Measurements from ENCODE around the gene ENG. TPM values are rescaled to one million over a fixed set of nuclear protein-coding genes. Genes with fewer than 3 reads are reported as not detected.

The ENG gene
- total and polyA plus RNA-seq, 2 of the 8 experiments (the other 6 are each of a cell fraction or from before 2014, with no cell fraction given) = 1.8 to 4.4 TPM

DNA sequence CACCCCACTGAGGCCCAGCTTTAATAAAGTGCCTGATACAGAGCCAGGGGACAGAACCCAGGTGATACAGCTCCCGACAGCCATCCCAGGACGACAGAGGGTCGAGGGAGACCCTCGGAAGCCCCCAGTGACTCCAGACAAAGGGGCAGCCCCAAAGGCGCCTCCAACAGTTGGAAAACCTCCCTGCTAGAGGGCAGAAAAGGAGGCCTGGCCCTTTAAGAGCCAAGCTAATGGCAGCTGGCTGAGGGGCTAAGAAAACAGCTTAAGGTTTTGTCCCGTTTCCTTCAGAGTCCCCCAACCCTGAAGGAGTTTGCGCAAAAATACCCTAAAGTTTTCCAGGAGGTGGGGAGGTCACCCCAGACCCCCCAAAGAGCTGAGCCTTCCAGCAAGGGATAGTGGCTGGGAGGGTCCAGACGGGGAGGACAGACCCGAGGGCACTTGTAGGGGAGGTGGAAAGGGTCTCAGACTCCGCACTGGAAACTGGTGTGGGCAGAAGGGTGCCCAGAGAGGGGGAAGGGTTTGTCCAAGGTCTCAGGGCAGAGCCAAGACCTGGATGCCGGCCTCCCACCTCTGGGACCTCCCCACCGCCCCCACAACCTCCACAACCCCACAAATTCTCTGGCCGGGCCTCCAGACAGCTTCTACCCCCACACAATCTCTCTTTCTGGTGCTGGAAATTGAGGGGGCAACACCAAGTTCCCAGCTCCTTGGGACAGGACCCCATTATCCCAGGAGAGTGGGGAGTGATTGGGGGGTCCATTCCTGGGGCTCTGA, 31.2 kb upstream of the ENG start:
- FAIRE-seq (no peak), DNase-seq (ENCODE audit: low read depth in 1 of 2, low spot score in 2 of 2) (no peak)
- no peak for TF ChIP-seq TCF12 (IDR thresholded peaks at IDR 0.05; ENCODE audit: low read depth, low read length)
- TF ChIP-seq, protein P1, sequence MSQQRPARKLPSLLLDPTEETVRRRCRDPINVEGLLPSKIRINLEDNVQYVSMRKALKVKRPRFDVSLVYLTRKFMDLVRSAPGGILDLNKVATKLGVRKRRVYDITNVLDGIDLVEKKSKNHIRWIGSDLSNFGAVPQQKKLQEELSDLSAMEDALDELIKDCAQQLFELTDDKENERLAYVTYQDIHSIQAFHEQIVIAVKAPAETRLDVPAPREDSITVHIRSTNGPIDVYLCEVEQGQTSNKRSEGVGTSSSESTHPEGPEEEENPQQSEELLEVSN (IDR thresholded peaks at IDR 0.05) = no peak
- no peak for TF ChIP-seq SAP30 (IDR thresholded peaks at IDR 0.05; ENCODE audit: insufficient read depth, insufficient replicate concordance, low read length)
- TF ChIP-seq, protein P2, sequence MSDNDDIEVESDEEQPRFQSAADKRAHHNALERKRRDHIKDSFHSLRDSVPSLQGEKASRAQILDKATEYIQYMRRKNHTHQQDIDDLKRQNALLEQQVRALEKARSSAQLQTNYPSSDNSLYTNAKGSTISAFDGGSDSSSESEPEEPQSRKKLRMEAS (IDR thresholded peaks at IDR 0.05) = no peak
- TF ChIP-seq KDM4A (IDR thresholded peaks at IDR 0.05; ENCODE audit: low read depth, low read length, severe bottlenecking) = no peak
- no peak for TF ChIP-seq FOSL1 (IDR thresholded peaks at IDR 0.05; ENCODE audit: insufficient read depth, low read depth, low read length)
- no peak for TF ChIP-seq BACH1 (IDR thresholded peaks at IDR 0.05; ENCODE audit: low read length)
- TF ChIP-seq RNF2 (IDR thresholded peaks at IDR 0.05; ENCODE audit: borderline replicate concordance, low read depth, low read length, missing control alignments, poor library complexity, severe bottlenecking) = no peak
- no peak for TF ChIP-seq BCL11A (IDR thresholded peaks at IDR 0.05; ENCODE audit: low read depth in 2 of 2, low read length in 2 of 2)
- TF ChIP-seq POLR2AphosphoS5 (IDR thresholded peaks at IDR 0.05; ENCODE audit: low read depth, low read length) = no peak
- TF ChIP-seq TAF1 (IDR thresholded peaks at IDR 0.05; ENCODE audit: low read depth, low read length) = no peak

More for the DNA sequence above, 31.2 kb upstream of the ENG start:
- 78% methylated on average over 13 of the region's 13 CpGs; no CpG with 5 or more reads in 1 of the 2 experiments for WGBS, 2 experiments (ENCODE audit: extremely low coverage in 1 of 2, insufficient coverage in 1 of 2, insufficient read length in 1 of 2, insufficient replicate concordance in 2 of 2, low coverage in 1 of 2, low lambda C conversion rate in 2 of 2, missing lambda C conversion rate in 1 of 2)
- H3K36me3 ChIP-seq (ENCODE audit: control insufficient read depth in 2 of 4, insufficient read depth in 4 of 4, low read length in 3 of 4) = peaks cover 4 to 19% (median 14%) of the 10 kb centered on the region in 4 experiments; a peak in 5 of 8 replicates
- no peak overlapping the region for H4K91ac ChIP-seq (replicated peaks; ENCODE audit: insufficient read length, low read length)
- H3K79me1 ChIP-seq (ENCODE audit: low read depth, low read length) = no peaks in the 10 kb centered on the region
- H3K23me2 ChIP-seq (ENCODE audit: low read depth, low read length) = no peaks in the 10 kb centered on the region
- H2BK20ac ChIP-seq (ENCODE audit: low read length) = no peak overlapping the region
- ChIA-PET CTCF (ENCODE audit: partially characterized antibody) (interaction anchor here (0.7 to 2.2 kb wide), 13 partner anchors 10 to 283 kb away, joined by 3 to 10 read pairs (median 5); partner anchors contain the start of genes ST6GALNAC4 and TOR2A), POLR2A (ENCODE audit: partially characterized antibody) (interaction anchor here (0.6 to 8.6 kb wide), 11 partner anchors 10 to 181 kb away, joined by 3 to 91 read pairs (median 4); partner anchors contain the start of genes PIP5KL1, ST6GALNAC4 and ST6GALNAC6)
- no peak overlapping the region for H3K4me3 ChIP-seq (ENCODE audit: extremely low read depth in 1 of 4, insufficient read depth in 2 of 4, low read depth in 3 of 4, low read length in 4 of 4)
- H2AFZ ChIP-seq (ENCODE audit: low read length) = no peak overlapping the region
- H3K27ac ChIP-seq (ENCODE audit: low read depth, low read length) = no peak overlapping the region
- no peak overlapping the region; the same call in 1 of the 2 replicates for H4K8ac ChIP-seq (ENCODE audit: extremely low read depth, insufficient read depth, low read length)
- no peak overlapping the region for H2AK5ac ChIP-seq (ENCODE audit: low read depth, low read length)
- no peak overlapping the region for H3K4ac ChIP-seq (replicated peaks; ENCODE audit: insufficient read length, low read depth, low read length)
- H2BK120ac ChIP-seq (replicated peaks; ENCODE audit: low read depth, low read length) = no peak overlapping the region
- peaks cover 0 to 3% of the 10 kb centered on the region in 2 experiments for H4K20me1 ChIP-seq (replicated peaks in 1 of 2; ENCODE audit: control insufficient read depth in 1 of 2, insufficient read depth in 2 of 2, low read length in 2 of 2)
- no peaks in the 10 kb centered on the region for H3K79me2 ChIP-seq (ENCODE audit: control insufficient read depth in 1 of 2, insufficient read depth in 2 of 2, low read length in 2 of 2)
- H3K4me1 ChIP-seq (replicated peaks in 1 of 4; ENCODE audit: control insufficient read depth in 3 of 4, insufficient read depth in 4 of 4, low read length in 3 of 4) = no peaks in the 10 kb centered on the region; a peak in 3 of 7 replicates
- no peak overlapping the region for H4K5ac ChIP-seq (ENCODE audit: insufficient read length, low read depth, low read length)
- no peak overlapping the region for H2BK12ac ChIP-seq (ENCODE audit: low read depth, low read length)
- H3K56ac ChIP-seq (replicated peaks; ENCODE audit: insufficient read length, low read depth, low read length) = no peak overlapping the region
- no peaks in the 10 kb centered on the region for H3K9me3 ChIP-seq (ENCODE audit: insufficient read depth in 2 of 2, low read depth in 1 of 2, low read length in 1 of 2)
- H3K4me2 ChIP-seq (ENCODE audit: insufficient read depth in 1 of 2, low read depth in 2 of 2, low read length in 2 of 2) = no peak overlapping the region
- no peak overlapping the region for H3K14ac ChIP-seq (ENCODE audit: insufficient read length)
- H3K18ac ChIP-seq (ENCODE audit: extremely low read depth, low read length) = no peak overlapping the region
- H3K27me3 ChIP-seq (replicated peaks in 1 of 4; ENCODE audit: control insufficient read depth in 3 of 4, extremely low read depth in 1 of 4, insufficient read depth in 3 of 4, low read length in 3 of 4) = no peaks in the 10 kb centered on the region
- no peak overlapping the region for H3K23ac ChIP-seq (ENCODE audit: insufficient read length)
- no peak overlapping the region for H3K9ac ChIP-seq (replicated peaks in 1 of 4; ENCODE audit: extremely low read depth in 1 of 4, low read depth in 3 of 4, low read length in 3 of 4)
- no peak overlapping the region; the same call in 1 of the 2 replicates for H2BK5ac ChIP-seq (ENCODE audit: low read depth, low read length)
- no peak overlapping the region for H2BK15ac ChIP-seq (ENCODE audit: low read length)
